Calu3 (cell line): ENCODE data around the gene ERC2. TPM values are rescaled to one million over a fixed set of nuclear protein-coding genes. Genes with fewer than 3 reads are reported as not detected.

Experiments
- BruUV-seq: library from RNA; stranded (reverse); fragments of 400-500 nt; replicated peaks from 2 replicates; lab custom pipeline; 2021; lab: Mats Ljungman, UMichigan
- CTCF ChIA-PET: fragments of 300-600 bp; sonication (Branson Sonifier 250); formaldehyde crosslinking; loops from one replicate; lab custom pipeline; 2022; ENCODE audit warnings: antibody characterized with exemption; lab: Charles Lee
- DNase-seq: peaks from one replicate; pipeline ENCODE4 v3.0.0; 2022
- H3K27ac Mint-ChIP-seq: one replicate; pipeline ENCODE4 v1.8.0; 2022; ENCODE audit warnings: mixed read lengths; ENCODE audit not compliant: unreplicated experiment
- H3K27me3 Mint-ChIP-seq: one replicate; pipeline ENCODE4 v1.8.0; 2022; ENCODE audit warnings: mixed read lengths; ENCODE audit not compliant: unreplicated experiment
- H3K36me3 Mint-ChIP-seq: one replicate; pipeline ENCODE4 v1.8.0; 2022; ENCODE audit warnings: mild to moderate bottlenecking, moderate library complexity, mixed read lengths; ENCODE audit not compliant: insufficient read depth, unreplicated experiment
- H3K4me1 Mint-ChIP-seq: one replicate; pipeline ENCODE4 v1.8.0; 2022; ENCODE audit warnings: mild to moderate bottlenecking, low read depth, mixed read lengths; ENCODE audit not compliant: unreplicated experiment
- H3K4me3 Mint-ChIP-seq: one replicate; pipeline ENCODE4 v1.8.0; 2022; ENCODE audit warnings: mild to moderate bottlenecking, low read depth, moderate library complexity, mixed read lengths; ENCODE audit not compliant: unreplicated experiment
- H3K9me3 Mint-ChIP-seq: one replicate; pipeline ENCODE4 v1.8.0; 2022; ENCODE audit warnings: low read depth, mixed read lengths; ENCODE audit not compliant: unreplicated experiment
- CTCF ChIP-seq: fragments of 200-600 bp; IDR thresholded peaks from one replicate; pipeline ENCODE4 v1.8.0; 2022; ENCODE audit warnings: antibody characterized with exemption; ENCODE audit not compliant: unreplicated experiment
- intact Hi-C: fragments of 100-400 bp; cut with micrococcal nuclease; formaldehyde crosslinking; loops from one replicate; pipeline ENCODE4 v1.10.0; 2022; ENCODE audit not compliant: unreplicated experiment
- total RNA-seq: library from RNA; stranded (reverse); gene quantifications from 2 replicates; pipeline ENCODE4 v1.2.3, GENCODE V29; 2022

ERC2 gene
- total RNA-seq, 1 experiment from 2014 or later, result 0.73 TPM

GRCh38 chr3:55879901-55880331 is 588.4 kb downstream of the ERC2 start:
- no TSS peak for BruUV-seq
- H3K36me3 Mint-ChIP-seq, result no peaks in the 10 kb centered on the region
- no peaks in the 10 kb centered on the region for H3K4me1 Mint-ChIP-seq
- no peaks in the 10 kb centered on the region for H3K27me3 Mint-ChIP-seq
- no peak for DNase-seq
- TF ChIP-seq CTCF, result no peak
- CTCF ChIA-PET, result no interaction called here
- no peak overlapping the region for H3K4me3 Mint-ChIP-seq
- intact Hi-C loops, result no loop called here
- H3K9me3 Mint-ChIP-seq, result peaks cover 2% of the 10 kb centered on the region
- no peak overlapping the region for H3K27ac Mint-ChIP-seq

GRCh38 chr3:55877703-55878102 is 590.6 kb downstream of the ERC2 start:
- Mint-ChIP-seq H3K36me3 (no peaks in the 10 kb centered on the region), H3K27ac (no peak overlapping the region), H3K4me3 (no peak overlapping the region), H3K9me3 (peaks cover 2% of the 10 kb centered on the region), H3K4me1 (no peaks in the 10 kb centered on the region), H3K27me3 (no peaks in the 10 kb centered on the region)
- TF ChIP-seq CTCF, result no peak
- intact Hi-C loops, result no loop called here
- DNase-seq, result no peak
- BruUV-seq, result no TSS peak
- CTCF ChIA-PET, result no interaction called here

- H3K4me1 Mint-ChIP-seq, result no peaks in the 10 kb centered on the region
- no TSS peak for BruUV-seq
- CTCF ChIA-PET, result no interaction called here
- H3K9me3 Mint-ChIP-seq, result peaks cover 2% of the 10 kb centered on the region
- H3K36me3 Mint-ChIP-seq, result no peaks in the 10 kb centered on the region
- no peak overlapping the region for H3K4me3 Mint-ChIP-seq
- TF ChIP-seq CTCF, result no peak
- intact Hi-C loops, result no loop called here
- no peaks in the 10 kb centered on the region for H3K27me3 Mint-ChIP-seq
- H3K27ac Mint-ChIP-seq, result no peak overlapping the region
- no peak for DNase-seq
Observed at GRCh38 chr3:55876560-55876959, 591.7 kb downstream of the ERC2 start.

- H3K27me3 Mint-ChIP-seq, result no peaks in the 10 kb centered on the region
- intact Hi-C loops, result no loop called here
- no peak overlapping the region for H3K27ac Mint-ChIP-seq
- no TSS peak for BruUV-seq
- TF ChIP-seq CTCF, result no peak
- CTCF ChIA-PET, result no interaction called here
- no peaks in the 10 kb centered on the region for H3K36me3 Mint-ChIP-seq
- no peak overlapping the region for H3K4me3 Mint-ChIP-seq
- no peaks in the 10 kb centered on the region for H3K4me1 Mint-ChIP-seq
- DNase-seq, result no peak
- peaks cover 2% of the 10 kb centered on the region for H3K9me3 Mint-ChIP-seq
Observed at GRCh38 chr3:55875113-55875512, 593.2 kb downstream of the ERC2 start.
